ENCODE measurements around the gene TAF11L14.

The TAF11L14 gene

DNA sequence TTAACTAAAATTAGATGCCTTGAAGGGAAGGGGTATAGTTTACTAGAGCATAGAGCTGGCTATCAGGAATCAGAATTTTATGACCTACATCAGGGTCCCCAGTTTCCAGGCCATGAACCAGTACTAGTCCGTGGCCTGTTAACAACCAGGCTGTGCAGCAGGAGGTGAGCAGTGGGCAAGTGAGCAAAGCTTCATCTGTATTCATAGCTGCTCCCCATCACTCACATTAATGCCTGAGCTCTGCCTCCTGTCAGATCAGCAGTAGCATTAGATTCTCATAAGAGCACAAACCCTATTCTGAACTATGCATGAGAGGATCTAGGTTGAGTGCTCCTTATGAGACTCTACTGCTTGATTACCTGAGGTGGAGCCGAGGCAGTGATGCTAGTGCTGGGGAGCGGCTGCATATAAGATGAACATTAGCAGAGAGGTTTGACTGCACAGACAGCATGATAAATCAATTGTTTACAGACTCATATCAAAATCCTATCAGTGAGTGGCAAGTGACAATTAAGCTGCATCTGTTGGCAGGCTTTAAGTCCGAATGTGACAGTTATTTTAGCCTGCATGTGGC lies 44.6 kb downstream of the TAF11L14 start:
- H3K4me2 ChIP-seq (ENCODE audit: low read length), result no peak overlapping the region

DNA sequence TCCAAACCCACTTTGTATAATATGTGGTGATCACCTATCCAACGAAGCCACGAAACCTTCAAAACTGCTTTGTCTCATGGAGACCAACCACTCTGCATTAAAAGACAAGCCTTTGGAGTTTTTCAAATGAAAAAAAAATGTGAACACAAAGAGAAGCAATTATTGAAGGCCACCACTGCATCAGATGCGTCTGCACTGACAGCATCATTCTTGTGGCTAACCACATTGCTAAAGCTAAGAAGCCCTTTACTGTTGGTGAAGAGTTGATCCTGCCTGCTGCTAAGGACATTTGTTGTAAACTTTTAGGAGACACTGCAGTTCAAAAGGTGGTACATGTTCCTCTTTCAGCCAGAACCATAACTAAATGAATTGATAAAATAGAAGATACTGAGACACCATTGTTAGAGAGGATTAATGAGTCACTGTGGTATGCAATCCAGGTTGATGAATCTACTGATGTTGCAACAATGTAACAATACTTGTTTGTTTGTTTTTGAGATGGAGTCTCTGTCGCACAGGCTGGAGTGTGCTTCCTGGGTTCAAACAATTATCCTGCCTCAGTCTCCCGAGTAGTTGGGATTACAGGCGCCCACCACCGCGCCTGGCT lies 45.4 kb downstream of the TAF11L14 start:
- Histone ChIP-seq H3K9me3 (ENCODE audit: control insufficient read depth, low read length) (no peaks in the 10 kb centered on the region), H3K79me2 (no peaks in the 10 kb centered on the region), H3K9ac (no peak overlapping the region), H3K27ac (no peak overlapping the region), H3K4me1 (no peaks in the 10 kb centered on the region), H3K4me3 (ENCODE audit: low read depth, low read length) (no peak overlapping the region), H3K4me2 (ENCODE audit: low read length) (no peak overlapping the region), H2AFZ (no peak overlapping the region), H3K36me3 (ENCODE audit: control insufficient read depth, insufficient read depth, low read length) (no peaks in the 10 kb centered on the region), H3K27me3 (ENCODE audit: control insufficient read depth, insufficient read depth, low read length) (no peaks in the 10 kb centered on the region)
- TF ChIP-seq, protein P1, sequence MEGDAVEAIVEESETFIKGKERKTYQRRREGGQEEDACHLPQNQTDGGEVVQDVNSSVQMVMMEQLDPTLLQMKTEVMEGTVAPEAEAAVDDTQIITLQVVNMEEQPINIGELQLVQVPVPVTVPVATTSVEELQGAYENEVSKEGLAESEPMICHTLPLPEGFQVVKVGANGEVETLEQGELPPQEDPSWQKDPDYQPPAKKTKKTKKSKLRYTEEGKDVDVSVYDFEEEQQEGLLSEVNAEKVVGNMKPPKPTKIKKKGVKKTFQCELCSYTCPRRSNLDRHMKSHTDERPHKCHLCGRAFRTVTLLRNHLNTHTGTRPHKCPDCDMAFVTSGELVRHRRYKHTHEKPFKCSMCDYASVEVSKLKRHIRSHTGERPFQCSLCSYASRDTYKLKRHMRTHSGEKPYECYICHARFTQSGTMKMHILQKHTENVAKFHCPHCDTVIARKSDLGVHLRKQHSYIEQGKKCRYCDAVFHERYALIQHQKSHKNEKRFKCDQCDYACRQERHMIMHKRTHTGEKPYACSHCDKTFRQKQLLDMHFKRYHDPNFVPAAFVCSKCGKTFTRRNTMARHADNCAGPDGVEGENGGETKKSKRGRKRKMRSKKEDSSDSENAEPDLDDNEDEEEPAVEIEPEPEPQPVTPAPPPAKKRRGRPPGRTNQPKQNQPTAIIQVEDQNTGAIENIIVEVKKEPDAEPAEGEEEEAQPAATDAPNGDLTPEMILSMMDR (IDR thresholded peaks at IDR 0.05), result no peak

More for the DNA sequence above, 44.6 kb downstream of the TAF11L14 start:
- H3K4me3 ChIP-seq (ENCODE audit: low read depth, low read length), result no peak overlapping the region
- H3K36me3 ChIP-seq (ENCODE audit: control insufficient read depth, insufficient read depth, low read length), result no peaks in the 10 kb centered on the region
- no peaks in the 10 kb centered on the region for H3K79me2 ChIP-seq
- no peak overlapping the region for H3K9ac ChIP-seq
- H3K27me3 ChIP-seq (ENCODE audit: control insufficient read depth, insufficient read depth, low read length), result no peaks in the 10 kb centered on the region
- no peaks in the 10 kb centered on the region for H3K4me1 ChIP-seq
- H3K27ac ChIP-seq, result no peak overlapping the region
- no peaks in the 10 kb centered on the region for H3K9me3 ChIP-seq (ENCODE audit: control insufficient read depth, low read length)
- no peak overlapping the region for H2AFZ ChIP-seq
- TF ChIP-seq, protein P1 (IDR thresholded peaks at IDR 0.05), result no peak

DNA sequence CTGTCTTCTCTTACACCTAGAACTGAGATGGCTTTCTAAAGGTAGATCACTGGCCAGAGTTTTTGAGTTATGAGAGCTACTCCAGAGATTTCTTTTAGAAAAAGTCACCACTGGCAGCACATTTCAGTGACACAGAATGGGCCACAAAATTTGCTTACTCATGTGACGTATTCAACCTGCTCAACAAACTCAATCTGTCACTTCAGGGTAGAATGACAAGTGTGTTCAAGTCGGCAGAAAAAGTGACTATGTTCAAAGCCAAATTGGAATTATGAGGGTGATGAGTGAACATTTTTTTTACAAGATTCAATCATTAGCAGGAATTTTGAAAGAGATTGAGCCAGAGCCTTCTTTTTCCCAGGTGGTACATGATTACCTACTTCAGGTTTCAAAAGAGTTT lies 46.5 kb downstream of the TAF11L14 start:
- H3K36me3 ChIP-seq (ENCODE audit: control insufficient read depth, insufficient read depth, low read length), result no peaks in the 10 kb centered on the region
- no peaks in the 10 kb centered on the region for H3K27me3 ChIP-seq (ENCODE audit: control insufficient read depth, insufficient read depth, low read length)
- no peaks in the 10 kb centered on the region for H3K4me1 ChIP-seq
- H3K4me2 ChIP-seq (ENCODE audit: low read length), result no peak overlapping the region
- no peak overlapping the region for H3K4me3 ChIP-seq (ENCODE audit: low read depth, low read length)
- no peaks in the 10 kb centered on the region for H3K79me2 ChIP-seq
- no peak overlapping the region for H3K27ac ChIP-seq
- no peak overlapping the region for H2AFZ ChIP-seq
- H3K9me3 ChIP-seq (ENCODE audit: control insufficient read depth, low read length), result no peaks in the 10 kb centered on the region
- H3K9ac ChIP-seq, result no peak overlapping the region
- TF ChIP-seq, protein P1 (IDR thresholded peaks at IDR 0.05), result no peak
